Neural progenitor cell (in vitro differentiated cells): ENCODE measurements around the gene SHISAL1. TPM values are rescaled to one million over a fixed set of nuclear protein-coding genes. Genes with fewer than 3 reads are reported as not detected.

Experiments used
- DNase-seq: peaks from one replicate; pipeline ENCODE4 v3.0.0-alpha.2; 2016; ENCODE audit warnings: low spot score
- H2AFZ ChIP-seq: fragments of 200-600 bp; sonication (generic); replicated peaks from 2 replicates; pipeline ENCODE4 v1.6.1; 2016; ENCODE audit warnings: antibody characterized with exemption
- H3F3A ChIP-seq: fragments of 200-600 bp; sonication (generic); 2 replicates; pipeline ENCODE4 v1.6.1; 2016; ENCODE audit warnings: antibody characterized with exemption, low read depth
- H3K27ac ChIP-seq: fragments of 200-600 bp; sonication (generic); 2 replicates; pipeline ENCODE4 v1.5.1; 2016; ENCODE audit warnings: mild to moderate bottlenecking
- H3K27me3 ChIP-seq: fragments of 200-600 bp; sonication (generic); 2 replicates; pipeline ENCODE4 v1.6.1; 2016; ENCODE audit warnings: mild to moderate bottlenecking, moderate library complexity
- H3K36me3 ChIP-seq: fragments of 200-600 bp; sonication (generic); 2 replicates; pipeline ENCODE4 v1.5.1; 2016
- H3K4me1 ChIP-seq: fragments of 200-600 bp; sonication (generic); 2 replicates; pipeline ENCODE4 v1.6.1; 2016; ENCODE audit warnings: mixed run types
- H3K4me2 ChIP-seq: fragments of 200-600 bp; sonication (generic); 2 replicates; pipeline ENCODE4 v1.6.1; 2016
- H3K4me3 ChIP-seq: fragments of 200-600 bp; sonication (generic); 2 replicates; pipeline ENCODE4 v1.5.1; 2016
- H3K79me2 ChIP-seq: fragments of 200-600 bp; sonication (generic); 2 replicates; pipeline ENCODE4 v1.6.1; 2016; ENCODE audit warnings: low read depth
- H3K9ac ChIP-seq: fragments of 200-600 bp; sonication (generic); 2 replicates; pipeline ENCODE4 v1.6.1; 2016
- H3K9me3 ChIP-seq: fragments of 200-600 bp; sonication (generic); 2 replicates; pipeline ENCODE4 v1.5.1; 2016; ENCODE audit warnings: low read depth
- H4K20me1 ChIP-seq: fragments of 200-600 bp; sonication (generic); 2 replicates; pipeline ENCODE4 v1.6.1; 2016; ENCODE audit warnings: low read depth
- H3K27ac Mint-ChIP-seq: 3 replicates; pipeline ENCODE4 v1.8.0; 2021; ENCODE audit warnings: mixed read lengths
- H3K27me3 Mint-ChIP-seq: 2 replicates; pipeline ENCODE4 v1.8.0; 2022; ENCODE audit warnings: low read depth, mild to moderate bottlenecking, inconsistent platforms, moderate library complexity, mixed read lengths; ENCODE audit not compliant: insufficient read depth
- H3K36me3 Mint-ChIP-seq: 3 replicates; pipeline ENCODE4 v1.8.0; 2021; ENCODE audit warnings: mixed read lengths
- H3K4me1 Mint-ChIP-seq: 3 replicates; pipeline ENCODE4 v1.8.0; 2021; ENCODE audit warnings: mixed read lengths
- H3K4me3 Mint-ChIP-seq: 3 replicates; pipeline ENCODE4 v1.8.0; 2021; ENCODE audit warnings: mild to moderate bottlenecking, moderate library complexity, mixed read lengths
- H3K9me3 Mint-ChIP-seq: 3 replicates; pipeline ENCODE4 v1.8.0; 2020; ENCODE audit warnings: mixed read lengths
- CTCF ChIP-seq: fragments of 200-600 bp; sonication (generic); IDR thresholded peaks from 2 replicates; pipeline ENCODE4 v1.5.1; 2017; ENCODE audit warnings: antibody characterized with exemption, mild to moderate bottlenecking
- EZH2 ChIP-seq: fragments of 200-600 bp; sonication (generic); IDR thresholded peaks from 2 replicates; pipeline ENCODE4 v1.6.1; 2017; ENCODE audit warnings: antibody characterized with exemption, mild to moderate bottlenecking, moderate library complexity
- EZH2phosphoT487 ChIP-seq: fragments of 200-600 bp; sonication (generic); IDR thresholded peaks from 2 replicates; pipeline ENCODE4 v1.6.1; 2017; ENCODE audit warnings: antibody characterized with exemption
- total RNA-seq: library from RNA; depleted of rRNA; stranded (reverse); fragments of >200 nt; gene quantifications from 2 replicates; pipeline ENCODE4 v1.2.3, GENCODE V29; 2015; ENCODE audit warnings: low replicate concordance

The SHISAL1 gene
- total RNA-seq, 1 donor from 2014 or later = 4.4 TPM

- peaks cover 12% of the 10 kb centered on the region for H4K20me1 ChIP-seq
- H3K27me3 Mint-ChIP-seq = peaks cover 35% of the 10 kb centered on the region
- peak overlapping the region; percentile 59 for H3K4me3 Mint-ChIP-seq
- H3K4me1 ChIP-seq = peaks cover 32% of the 10 kb centered on the region
- H3K27ac ChIP-seq = no peak overlapping the region
- no peak for DNase-seq
- peaks cover 57% of the 10 kb centered on the region for H3K27me3 ChIP-seq
- H3K4me3 ChIP-seq = peak overlapping the region; percentile 69
- H3K9me3 ChIP-seq = no peaks in the 10 kb centered on the region
- H3K4me1 Mint-ChIP-seq = peaks cover 44% of the 10 kb centered on the region
- no peak overlapping the region for H3K9ac ChIP-seq
- TF ChIP-seq EZH2phosphoT487 (no peak), EZH2 (no peak), CTCF (no peak)
- H3K4me2 ChIP-seq = peak overlapping the region; percentile 94
- H3K27ac Mint-ChIP-seq = no peak overlapping the region
- H2AFZ ChIP-seq = no peak overlapping the region
- H3K79me2 ChIP-seq = no peaks in the 10 kb centered on the region
- H3K36me3 ChIP-seq = no peaks in the 10 kb centered on the region
- H3K36me3 Mint-ChIP-seq = no peaks in the 10 kb centered on the region
- no peaks in the 10 kb centered on the region for H3K9me3 Mint-ChIP-seq
- H3F3A ChIP-seq = peaks cover 19% of the 10 kb centered on the region
Measured at GRCh38 chr22:44330188-44330743, 17.5 kb upstream of the SHISAL1 start.

- Histone ChIP-seq H2AFZ (no peak overlapping the region), H3K36me3 (no peaks in the 10 kb centered on the region), H3K4me1 (peaks cover 37% of the 10 kb centered on the region), H3K4me3 (no peak overlapping the region), H4K20me1 (peaks cover 12% of the 10 kb centered on the region), H3K9me3 (no peaks in the 10 kb centered on the region), H3K9ac (no peak overlapping the region), H3K27ac (no peak overlapping the region), H3K4me2 (no peak overlapping the region), H3F3A (peaks cover 13% of the 10 kb centered on the region), H3K79me2 (no peaks in the 10 kb centered on the region), H3K27me3 (peaks cover 56% of the 10 kb centered on the region)
- no peak for DNase-seq
- Mint-ChIP-seq H3K27me3 (peaks cover 35% of the 10 kb centered on the region), H3K36me3 (no peaks in the 10 kb centered on the region), H3K4me1 (peaks cover 44% of the 10 kb centered on the region), H3K4me3 (peak overlapping the region; percentile 67), H3K9me3 (no peaks in the 10 kb centered on the region), H3K27ac (no peak overlapping the region)
- TF ChIP-seq CTCF (peak; percentile 8), EZH2phosphoT487 (no peak)
Measured at GRCh38 chr22:44329179-44329796, 16.5 kb upstream of the SHISAL1 start.

GRCh38 chr22:44328762-44329161, 16.0 kb upstream of the SHISAL1 start:
- peak overlapping the region; percentile 8 for H3K4me3 Mint-ChIP-seq
- no peak overlapping the region for H3K4me2 ChIP-seq
- peaks cover 51% of the 10 kb centered on the region for H3K27me3 ChIP-seq
- no peaks in the 10 kb centered on the region for H3K36me3 Mint-ChIP-seq
- no peak overlapping the region for H3K27ac Mint-ChIP-seq
- H3K27ac ChIP-seq = no peak overlapping the region
- H3K36me3 ChIP-seq = no peaks in the 10 kb centered on the region
- H2AFZ ChIP-seq = no peak overlapping the region
- peaks cover 12% of the 10 kb centered on the region for H4K20me1 ChIP-seq
- peaks cover 46% of the 10 kb centered on the region for H3K4me1 Mint-ChIP-seq
- peaks cover 37% of the 10 kb centered on the region for H3K4me1 ChIP-seq
- peaks cover 13% of the 10 kb centered on the region for H3F3A ChIP-seq
- no peak for DNase-seq
- no peaks in the 10 kb centered on the region for H3K9me3 Mint-ChIP-seq
- H3K9ac ChIP-seq = no peak overlapping the region
- H3K27me3 Mint-ChIP-seq = peaks cover 35% of the 10 kb centered on the region
- H3K9me3 ChIP-seq = no peaks in the 10 kb centered on the region
- no peak overlapping the region for H3K4me3 ChIP-seq
- TF ChIP-seq EZH2 = no peak
- TF ChIP-seq EZH2phosphoT487 = no peak
- TF ChIP-seq CTCF = no peak
- no peaks in the 10 kb centered on the region for H3K79me2 ChIP-seq
